ENCODE data around the gene KMT2B.
"Not testable (repeated sequence)": the region's sequence is repeated elsewhere in the genome, so short reads cannot be mapped to it uniquely, and the experiment has no call there.

DNA sequence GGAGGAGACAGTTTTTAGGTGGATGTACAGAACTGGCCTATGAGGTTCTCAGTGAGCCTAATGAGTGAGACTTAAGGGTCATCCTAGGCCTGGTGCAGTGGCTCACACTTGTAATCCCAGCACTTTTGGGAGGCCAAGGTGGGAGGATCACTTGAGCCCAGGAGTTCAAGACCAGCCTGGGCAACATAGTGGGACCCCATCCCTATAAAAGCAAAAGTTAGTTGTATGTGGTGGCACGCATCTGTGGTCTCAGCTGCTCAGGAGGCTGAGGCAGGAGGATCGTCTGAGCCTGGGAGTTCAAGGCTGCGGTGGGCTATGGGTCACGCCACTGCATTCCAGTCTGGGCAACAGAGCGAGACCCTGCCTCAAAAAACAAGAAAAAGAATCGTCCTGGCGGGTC lies 6.3 kb downstream of the KMT2B start:
- TF ChIP-seq, protein P1, sequence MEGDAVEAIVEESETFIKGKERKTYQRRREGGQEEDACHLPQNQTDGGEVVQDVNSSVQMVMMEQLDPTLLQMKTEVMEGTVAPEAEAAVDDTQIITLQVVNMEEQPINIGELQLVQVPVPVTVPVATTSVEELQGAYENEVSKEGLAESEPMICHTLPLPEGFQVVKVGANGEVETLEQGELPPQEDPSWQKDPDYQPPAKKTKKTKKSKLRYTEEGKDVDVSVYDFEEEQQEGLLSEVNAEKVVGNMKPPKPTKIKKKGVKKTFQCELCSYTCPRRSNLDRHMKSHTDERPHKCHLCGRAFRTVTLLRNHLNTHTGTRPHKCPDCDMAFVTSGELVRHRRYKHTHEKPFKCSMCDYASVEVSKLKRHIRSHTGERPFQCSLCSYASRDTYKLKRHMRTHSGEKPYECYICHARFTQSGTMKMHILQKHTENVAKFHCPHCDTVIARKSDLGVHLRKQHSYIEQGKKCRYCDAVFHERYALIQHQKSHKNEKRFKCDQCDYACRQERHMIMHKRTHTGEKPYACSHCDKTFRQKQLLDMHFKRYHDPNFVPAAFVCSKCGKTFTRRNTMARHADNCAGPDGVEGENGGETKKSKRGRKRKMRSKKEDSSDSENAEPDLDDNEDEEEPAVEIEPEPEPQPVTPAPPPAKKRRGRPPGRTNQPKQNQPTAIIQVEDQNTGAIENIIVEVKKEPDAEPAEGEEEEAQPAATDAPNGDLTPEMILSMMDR (IDR thresholded peaks at IDR 0.05) = not testable (repeated sequence)
- not testable (repeated sequence) for TF ChIP-seq POLR2A (IDR thresholded peaks at IDR 0.05)
